GM21786 (cell line): ENCODE measurements around the gene PDGFC.
"Not testable (repeated sequence)": the region's sequence is repeated elsewhere in the genome, so short reads cannot be mapped to it uniquely, and the experiment has no call there.

ENCODE experiments used
- ATAC-seq: cut with Tn5 transposase; IDR thresholded peaks from one replicate; pipeline ENCODE4 v1.9.1; 2021; ENCODE audit not compliant: unreplicated experiment

The PDGFC gene

DNA sequence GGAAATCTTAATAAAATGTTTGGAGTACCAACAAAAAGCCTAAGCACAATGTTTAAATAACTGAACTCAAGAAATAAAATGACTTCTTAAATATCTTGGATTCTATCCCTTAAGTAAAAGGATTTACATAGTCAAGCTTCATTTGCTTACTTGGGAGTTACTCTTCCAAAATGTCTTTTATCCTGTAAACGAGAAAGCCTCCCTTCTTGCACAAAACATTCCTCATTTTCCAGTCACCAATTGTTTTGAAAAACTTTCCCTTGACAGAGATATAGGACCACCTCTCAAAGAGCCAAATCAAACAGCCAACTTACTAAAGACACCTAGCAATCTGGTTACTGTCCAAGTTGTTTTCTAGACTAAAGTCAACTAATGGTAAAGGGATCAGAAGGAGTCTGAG lies 18.6 kb downstream of the PDGFC start:
- no peak for ATAC-seq

DNA sequence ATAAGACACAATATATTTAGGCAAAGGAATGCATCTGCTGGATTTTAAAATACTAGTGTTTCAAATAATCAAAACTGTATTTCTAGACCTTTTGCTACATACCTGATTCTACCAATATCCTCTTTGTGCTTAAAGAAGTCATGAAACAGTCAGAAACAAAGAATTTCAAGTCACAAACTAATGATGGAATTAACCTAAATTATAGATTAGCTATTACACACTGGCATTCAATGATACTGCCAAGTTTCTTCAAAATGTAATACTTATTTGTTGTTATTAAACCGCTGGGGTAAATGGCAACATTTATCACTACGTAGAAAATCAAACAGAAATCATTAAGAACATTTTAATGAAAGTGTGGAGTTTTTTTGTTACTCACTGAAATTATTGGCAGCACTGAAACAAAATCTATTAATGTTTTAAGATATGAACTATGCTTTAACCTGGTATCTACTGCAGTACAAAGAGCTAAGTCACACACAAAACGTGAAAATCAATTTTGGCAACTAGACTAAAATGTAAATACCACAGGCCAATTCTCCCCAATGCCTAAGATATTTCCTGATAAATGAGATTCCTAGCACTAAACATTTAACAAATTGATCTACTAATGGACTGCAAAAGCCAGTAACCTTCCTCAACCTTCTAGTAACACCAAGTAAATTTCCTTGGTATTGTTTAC lies 19.4 kb downstream of the PDGFC start:
- no peak for ATAC-seq

GRCh38 chr4:156950948-156951347 lies 20.7 kb downstream of the PDGFC start:
- ATAC-seq: no peak

- no peak for ATAC-seq
Measured at GRCh38 chr4:156950090-156950489, 21.5 kb downstream of the PDGFC start.

DNA sequence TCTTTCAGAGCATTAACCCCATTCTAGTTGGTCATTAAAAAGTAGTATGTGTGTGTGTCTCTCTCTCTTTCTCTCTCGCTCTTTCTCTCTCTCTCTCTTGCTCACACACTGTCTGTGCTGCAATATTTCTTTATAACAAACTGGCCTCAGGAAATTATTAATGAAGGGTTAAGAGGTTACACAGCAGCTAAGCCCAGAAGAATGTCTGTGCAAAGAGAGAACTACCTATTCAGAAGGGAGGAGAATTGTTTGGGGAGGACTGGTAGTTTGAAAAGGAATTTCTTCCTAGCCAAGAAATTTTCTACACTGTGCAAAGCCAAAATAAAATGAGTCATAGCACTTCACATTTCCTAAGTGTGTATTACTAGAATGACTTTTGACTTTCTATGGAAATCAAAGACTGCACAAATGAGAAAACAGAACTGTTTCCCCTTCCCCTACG lies 22.2 kb downstream of the PDGFC start:
- ATAC-seq: no peak

GRCh38 chr4:156948738-156949137 lies 22.9 kb downstream of the PDGFC start:
- ATAC-seq: no peak

DNA sequence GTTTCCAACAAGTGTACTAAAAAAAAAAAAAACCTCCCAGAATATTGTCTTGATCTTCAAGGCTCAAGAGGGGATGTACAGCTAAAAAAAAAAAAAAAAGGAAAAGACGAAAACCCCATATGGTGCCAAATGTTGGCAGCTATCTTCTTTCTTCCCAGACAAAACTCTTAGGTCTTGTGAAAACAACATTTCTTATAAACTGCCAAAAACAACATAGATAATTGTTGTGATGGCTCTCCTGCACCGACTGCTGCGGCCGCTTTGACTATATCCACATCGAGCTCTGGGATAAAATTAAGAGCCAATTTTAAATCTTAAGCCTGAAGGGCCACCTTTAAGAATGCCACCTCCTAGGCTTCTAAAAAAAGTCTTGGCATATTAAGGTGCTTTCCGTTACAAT lies 23.5 kb downstream of the PDGFC start:
- ATAC-seq: no peak

- no peak for ATAC-seq
Measured at GRCh38 chr4:156946516-156947424, 24.8 kb downstream of the PDGFC start.

DNA sequence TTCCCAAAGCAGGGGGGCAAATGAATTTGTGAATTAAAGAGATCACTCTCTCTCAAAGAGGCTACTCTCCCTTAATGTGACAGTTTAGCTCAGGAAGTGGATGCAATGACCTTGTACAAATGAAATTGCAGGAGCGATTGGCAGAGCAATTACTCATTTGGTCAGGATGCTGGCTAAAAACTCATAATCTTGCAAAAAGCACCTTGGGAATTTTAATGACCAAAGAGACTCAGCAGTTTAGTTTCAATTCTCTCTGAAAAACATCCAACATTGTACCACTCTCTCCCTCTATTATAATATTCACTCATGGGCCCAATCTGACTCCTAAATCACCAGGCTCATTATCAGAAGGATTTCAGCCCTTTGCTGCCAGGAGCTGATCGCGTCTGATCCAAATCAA lies 26.1 kb downstream of the PDGFC start:
- ATAC-seq: no peak

- ATAC-seq: no peak
Measured at GRCh38 chr4:156942991-156943390, 28.6 kb downstream of the PDGFC start.

GRCh38 chr4:156941940-156942548 lies 29.6 kb downstream of the PDGFC start:
- peak; percentile 64 for ATAC-seq

DNA sequence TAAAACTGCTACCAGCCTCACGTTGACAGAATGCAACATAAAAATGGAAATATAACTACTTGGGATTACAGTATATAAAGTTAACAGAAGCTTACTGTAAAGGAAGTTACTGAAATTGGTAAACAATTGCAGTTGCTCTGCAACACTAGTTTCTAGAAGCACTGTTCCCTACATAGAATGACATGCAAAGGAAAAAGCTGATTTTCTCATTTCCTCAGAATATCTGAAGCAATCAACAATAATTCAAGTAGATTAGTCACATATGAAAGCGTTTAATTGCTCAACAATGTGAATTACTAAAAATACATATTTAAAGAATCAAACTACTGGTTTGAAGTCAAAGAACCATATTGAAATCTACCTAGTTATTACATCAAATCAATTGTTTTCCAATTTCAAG lies 31.8 kb downstream of the PDGFC start:
- no peak for ATAC-seq

GRCh38 chr4:156939139-156939538 lies 32.5 kb downstream of the PDGFC start:
- ATAC-seq: no peak

DNA sequence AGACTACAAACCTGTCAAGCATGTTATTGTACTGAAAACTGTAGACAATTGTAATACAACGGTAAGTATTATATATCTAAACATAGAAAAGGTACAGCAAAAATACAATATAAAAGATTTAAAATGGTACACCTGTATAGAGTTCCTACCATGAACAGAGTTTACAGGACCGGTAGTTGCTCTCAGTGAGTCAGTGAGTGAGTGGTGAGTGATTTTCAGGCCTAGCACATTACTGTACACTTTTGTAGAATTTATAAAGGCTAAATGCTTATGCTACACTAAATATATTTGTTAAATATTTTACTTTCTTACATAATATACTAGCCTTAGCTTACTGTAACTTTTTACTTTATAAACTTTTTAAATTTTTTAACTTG lies 37.4 kb downstream of the PDGFC start:
- ATAC-seq: no peak

DNA sequence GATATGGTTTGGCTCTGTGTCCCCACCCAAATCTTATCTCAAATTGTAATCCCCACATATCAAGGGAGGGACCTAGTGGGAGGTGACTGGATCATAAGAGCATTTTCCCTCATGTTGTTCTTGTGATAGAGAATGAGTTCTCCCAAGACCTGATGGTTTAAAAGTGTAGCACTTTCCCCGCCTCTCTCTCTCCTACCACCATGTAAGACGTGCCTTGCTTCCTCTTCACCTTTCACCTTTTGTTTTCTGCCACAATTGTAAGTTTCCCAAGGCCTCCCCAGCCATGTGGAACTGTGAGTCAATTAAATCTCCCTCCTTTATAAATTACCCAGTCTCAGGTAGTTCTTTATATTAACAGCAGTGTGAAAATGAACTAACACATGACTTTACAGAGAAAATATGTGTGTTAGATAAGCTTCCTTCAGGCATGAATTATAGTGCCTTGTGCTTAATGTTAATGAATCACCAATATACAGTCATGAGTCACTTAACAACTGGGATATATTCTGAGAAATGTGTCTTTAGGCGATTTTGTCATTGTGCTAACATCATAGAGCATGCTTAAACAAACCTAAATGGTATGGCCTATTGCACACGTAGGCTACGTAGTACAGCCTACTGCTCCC lies 37.9 kb downstream of the PDGFC start:
- no peak for ATAC-seq

GRCh38 chr4:156932360-156932759 lies 39.2 kb downstream of the PDGFC start:
- ATAC-seq: not testable (repeated sequence)

DNA sequence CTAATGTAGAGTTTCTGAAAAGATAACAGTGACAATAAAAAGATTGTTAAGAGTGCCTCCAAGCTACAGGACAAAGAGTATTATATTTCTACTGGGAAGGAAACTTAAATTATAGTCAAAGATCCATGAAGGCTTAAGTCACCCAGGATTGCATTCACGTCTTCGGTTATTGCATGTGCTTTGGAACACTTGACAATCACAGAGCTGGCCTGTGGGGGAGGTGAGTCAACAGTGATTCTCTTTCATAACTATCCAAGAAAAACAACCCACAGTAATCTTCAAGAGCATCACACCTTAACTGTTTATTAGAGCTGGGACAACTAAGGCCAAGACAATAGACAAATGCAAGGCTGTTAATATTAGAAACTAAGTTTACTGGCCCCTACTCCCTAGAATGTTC lies 40.3 kb downstream of the PDGFC start:
- no peak for ATAC-seq

- ATAC-seq: no peak
Measured at GRCh38 chr4:156929386-156930105, 42.1 kb downstream of the PDGFC start.

GRCh38 chr4:156924774-156925315 lies 46.8 kb downstream of the PDGFC start:
- ATAC-seq: no peak

DNA sequence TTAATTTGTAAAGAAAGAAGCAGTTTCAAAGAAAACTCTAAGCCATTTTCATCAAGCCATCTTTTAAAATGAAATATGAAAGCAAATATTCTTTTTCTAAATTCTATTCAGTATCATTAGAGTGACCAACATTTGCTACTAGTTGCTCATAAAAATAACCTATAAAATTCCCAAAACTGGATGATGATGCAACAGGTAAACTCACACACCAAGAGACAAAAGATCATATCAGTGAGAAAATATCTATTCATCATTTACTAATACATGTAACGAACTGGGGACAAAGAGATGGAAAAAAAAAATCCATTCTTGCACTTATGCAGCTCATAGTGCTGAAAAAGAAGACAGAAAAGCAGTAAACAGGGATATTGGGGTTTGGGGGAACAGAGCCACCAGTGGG lies 48.1 kb downstream of the PDGFC start:
- ATAC-seq: no peak

- ATAC-seq: no peak
Measured at GRCh38 chr4:156915221-156915620, 56.4 kb downstream of the PDGFC start.
